Endodermal cell (in vitro differentiated cells): ENCODE measurements around the gene SOX15. TPM values are rescaled to one million over a fixed set of nuclear protein-coding genes. Genes with fewer than 3 reads are reported as not detected.
A peak's percentile ranks its signal among the peaks of the same experiment; 100 is the strongest.

Experiments used
- DNase-seq: peaks from one replicate; pipeline ENCODE4 v3.0.0-alpha.2; 2017
- H3K27ac ChIP-seq: 2 replicates; pipeline ENCODE4 v1.5.1; 2013; ENCODE audit warnings: mild to moderate bottlenecking, low read depth, low read length, moderate library complexity
- H3K27me3 ChIP-seq: 2 replicates; pipeline ENCODE4 v1.6.1; 2013; ENCODE audit warnings: mild to moderate bottlenecking, low read length, moderate library complexity; ENCODE audit not compliant: insufficient read depth, control insufficient read depth, poor library complexity, severe bottlenecking
- H3K36me3 ChIP-seq: 2 replicates; pipeline ENCODE4 v1.7.0; 2013; ENCODE audit warnings: mild to moderate bottlenecking, low read length, moderate library complexity; ENCODE audit not compliant: control insufficient read depth, insufficient read depth
- H3K4me1 ChIP-seq: one replicate; pipeline ENCODE4 v1.7.0; 2013; ENCODE audit warnings: low read length; ENCODE audit not compliant: control insufficient read depth, insufficient read depth
- H3K4me3 ChIP-seq: 2 replicates; pipeline ENCODE4 v1.5.1; 2013; ENCODE audit warnings: mild to moderate bottlenecking, low read length, moderate library complexity
- H3K9ac ChIP-seq: 2 replicates; pipeline ENCODE4 v1.6.1; 2013; ENCODE audit warnings: mild to moderate bottlenecking, low read length, moderate library complexity; ENCODE audit not compliant: poor library complexity, severe bottlenecking; ENCODE audit errors: extremely low read depth
- H3K9me3 ChIP-seq: 2 replicates; pipeline ENCODE4 v1.6.1; 2013; ENCODE audit warnings: mild to moderate bottlenecking, low read length, moderate library complexity; ENCODE audit not compliant: control insufficient read depth
- H3K27ac Mint-ChIP-seq: 2 replicates; pipeline ENCODE4 v1.8.0; 2020; ENCODE audit warnings: mixed read lengths
- H3K27me3 Mint-ChIP-seq: 2 replicates; pipeline ENCODE4 v1.8.0; 2021; ENCODE audit warnings: mild to moderate bottlenecking, mixed read lengths; ENCODE audit not compliant: insufficient read depth
- H3K36me3 Mint-ChIP-seq: 2 replicates; pipeline ENCODE4 v1.8.0; 2020; ENCODE audit warnings: low read depth, mixed read lengths
- H3K4me1 Mint-ChIP-seq: 2 replicates; pipeline ENCODE4 v1.8.0; 2020; ENCODE audit warnings: mixed read lengths
- H3K4me3 Mint-ChIP-seq: 2 replicates; pipeline ENCODE4 v1.8.0; 2020; ENCODE audit warnings: mild to moderate bottlenecking, moderate library complexity, mixed read lengths
- H3K9me3 Mint-ChIP-seq: 2 replicates; pipeline ENCODE4 v1.8.0; 2020; ENCODE audit warnings: mild to moderate bottlenecking, mixed read lengths
- CTCF ChIP-seq: fragments of 200-600 bp; sonication (generic); conservative IDR thresholded peaks from 2 replicates; pipeline ENCODE4 v1.5.0; 2021; ENCODE audit warnings: antibody characterized with exemption, mild to moderate bottlenecking
- WGBS, 2 experiments: methylation state at CpG; one replicate each; pipeline versions ENCODE4 v1.1.5 to v1.1.7; 2013; ENCODE audit warnings: missing lambda C conversion rate in 2 of 2, mixed read lengths in 1 of 2; ENCODE audit not compliant: insufficient coverage in 1 of 2, insufficient read length in 1 of 2; 5-methylcytosine and 5-hydroxymethylcytosine counted together
- total RNA-seq, 2 donors: library from RNA; stranded (reverse); fragmentation: NEBNext Ultra II Directional in 1 of 2; extraction: Animal tissue kit (Norgen Biotek cat#: 25700) in 1 of 2; gene quantifications; 2 replicates in 1 of 2; 3 replicates in 1 of 2; pipeline ENCODE4 v1.2.1, GENCODE V29; 2021

The SOX15 gene
- total RNA-seq, 2 donors from 2014 or later = 6.4 to 7.3 TPM

DNA sequence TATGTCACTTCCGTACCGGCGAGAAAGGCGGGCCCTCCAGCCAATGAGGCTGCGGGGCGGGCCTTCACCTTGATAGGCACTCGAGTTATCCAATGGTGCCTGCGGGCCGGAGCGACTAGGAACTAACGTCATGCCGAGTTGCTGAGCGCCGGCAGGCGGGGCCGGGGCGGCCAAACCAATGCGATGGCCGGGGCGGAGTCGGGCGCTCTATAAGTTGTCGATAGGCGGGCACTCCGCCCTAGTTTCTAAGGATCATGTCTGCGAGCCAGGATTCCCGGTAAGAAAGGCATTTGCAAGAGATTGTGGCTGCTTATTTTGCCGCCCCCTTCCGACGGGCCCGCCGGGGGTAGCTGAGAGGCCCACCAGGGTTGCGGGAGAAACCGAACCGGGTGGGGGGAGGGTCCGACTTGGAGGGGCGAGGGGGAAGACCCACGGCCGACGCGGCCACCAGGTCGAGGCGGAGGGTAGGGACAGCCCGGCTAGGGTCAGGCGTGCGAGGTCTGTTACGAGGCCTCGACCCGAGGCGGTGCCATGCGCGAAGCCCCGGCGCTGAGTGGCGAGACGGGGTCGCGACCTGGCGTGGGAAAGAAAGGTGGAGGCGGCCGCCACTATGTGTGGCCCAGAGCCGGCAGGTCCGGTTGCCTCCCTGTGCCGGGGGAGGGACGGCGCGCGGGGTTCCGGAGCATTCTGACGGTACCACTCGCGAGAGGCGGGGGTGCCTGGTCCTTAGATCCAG lies 17.1 kb downstream of the SOX15 start:
- peaks cover 27% of the 10 kb centered on the region for H3K4me1 Mint-ChIP-seq
- Histone ChIP-seq H3K27ac (peak overlapping the region; percentile 93), H3K36me3 (peaks cover 70% of the 10 kb centered on the region), H3K27me3 (no peaks in the 10 kb centered on the region), H3K4me3 (peak overlapping the region; percentile 99), H3K4me1 (peaks cover 4% of the 10 kb centered on the region), H3K9ac (peak overlapping the region; percentile 100), H3K9me3 (no peaks in the 10 kb centered on the region)
- no peak for TF ChIP-seq CTCF
- no peaks in the 10 kb centered on the region for H3K27me3 Mint-ChIP-seq
- peak; percentile 100 for DNase-seq
- H3K36me3 Mint-ChIP-seq = peaks cover 74% of the 10 kb centered on the region
- peak overlapping the region; percentile 100 for H3K27ac Mint-ChIP-seq
- peak overlapping the region; percentile 97 for H3K4me3 Mint-ChIP-seq
- H3K9me3 Mint-ChIP-seq = peaks cover 2% of the 10 kb centered on the region
- 0% methylated on average over 37 to 73 of the region's 73 CpGs for WGBS, 2 experiments

- no peak for TF ChIP-seq CTCF
- Histone ChIP-seq H3K36me3 (peaks cover 70% of the 10 kb centered on the region), H3K27ac (peak overlapping the region; percentile 80), H3K9ac (peak overlapping the region; percentile 66), H3K27me3 (no peaks in the 10 kb centered on the region), H3K9me3 (no peaks in the 10 kb centered on the region), H3K4me1 (peaks cover 4% of the 10 kb centered on the region), H3K4me3 (peak overlapping the region; percentile 89)
- H3K36me3 Mint-ChIP-seq = peaks cover 74% of the 10 kb centered on the region
- 0% methylated on average over 6 to 11 of the region's 11 CpGs for WGBS, 2 experiments
- no peaks in the 10 kb centered on the region for H3K27me3 Mint-ChIP-seq
- H3K4me1 Mint-ChIP-seq = peaks cover 31% of the 10 kb centered on the region
- H3K27ac Mint-ChIP-seq = peak overlapping the region; percentile 98
- H3K4me3 Mint-ChIP-seq = peak overlapping the region; percentile 97
- no peak for DNase-seq
- peaks cover 2% of the 10 kb centered on the region for H3K9me3 Mint-ChIP-seq
Observed at GRCh38 chr17:7572338-7572587, 17.6 kb downstream of the SOX15 start.

GRCh38 chr17:7570351-7570750 lies 19.5 kb downstream of the SOX15 start:
- H3K27me3 Mint-ChIP-seq = no peaks in the 10 kb centered on the region
- H3K4me1 Mint-ChIP-seq = peaks cover 23% of the 10 kb centered on the region
- Histone ChIP-seq H3K9me3 (no peaks in the 10 kb centered on the region), H3K4me3 (no peak overlapping the region), H3K27ac (no peak overlapping the region), H3K4me1 (peaks cover 4% of the 10 kb centered on the region), H3K36me3 (peaks cover 68% of the 10 kb centered on the region), H3K27me3 (no peaks in the 10 kb centered on the region), H3K9ac (no peak overlapping the region)
- DNase-seq = no peak
- H3K27ac Mint-ChIP-seq = no peak overlapping the region
- H3K4me3 Mint-ChIP-seq = no peak overlapping the region
- TF ChIP-seq CTCF = no peak
- WGBS, 2 experiments = 80 to 97% methylated on average over 1 to 10 of the region's 10 CpGs
- peaks cover 70% of the 10 kb centered on the region for H3K36me3 Mint-ChIP-seq
- H3K9me3 Mint-ChIP-seq = peaks cover 2% of the 10 kb centered on the region
